ENCODE data around the gene SLC6A3. TPM values are rescaled to one million over a fixed set of nuclear protein-coding genes. Genes with fewer than 3 reads are reported as not detected.

Gene SLC6A3
- total and polyA plus RNA-seq, 2 of the 13 experiments (the other 11 are each of a cell fraction or from before 2014, with no cell fraction given) = 0.01 TPM; not detected in 1

DNA sequence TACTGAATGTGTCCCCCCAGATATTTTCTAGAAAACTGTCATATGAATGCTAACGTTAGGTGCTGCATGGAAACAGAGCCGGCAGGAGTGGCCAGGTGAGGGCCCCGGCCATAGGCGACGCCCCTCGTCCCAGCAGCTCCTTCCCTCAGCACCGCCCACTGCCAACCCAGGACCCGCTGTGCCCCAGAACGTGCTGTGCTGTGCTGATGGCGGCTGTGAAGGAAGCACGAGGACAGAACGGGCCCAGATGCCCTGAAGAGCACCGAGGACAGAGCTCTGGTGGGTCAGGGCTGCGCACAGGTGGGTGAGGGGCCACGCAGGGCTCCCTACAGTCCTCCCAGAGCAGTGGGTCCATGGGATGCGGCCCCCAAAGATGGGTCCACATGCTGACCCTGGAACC, 48.2 kb upstream of the SLC6A3 start:
- no peaks in the 10 kb centered on the region for H3K9me3 ChIP-seq (ENCODE audit: low read length)
- no peak overlapping the region for H3K9ac ChIP-seq (ENCODE audit: insufficient read depth, low read depth, low read length)
- in situ Hi-C loops (cut with HindIII; ENCODE audit: extremely low pct_ligation_motif_present, low pct_unique_long_range_greater_than_20kb) = no loop called here
- BruUV-seq (replicated peaks) = no TSS peak
- H3K36me3 ChIP-seq (replicated peaks in 1 of 2; ENCODE audit: control insufficient read depth in 1 of 2, insufficient read depth in 2 of 2, low read length in 2 of 2) = peaks cover 44 to 82% of the 10 kb centered on the region in 2 experiments; a peak in 4 of 5 replicates
- peaks cover 3% of the 10 kb centered on the region for H3K79me2 ChIP-seq (ENCODE audit: insufficient read depth, low read length)
- ChIA-PET CTCF (ENCODE audit: low intra/inter-chr PET ratio, low total read pairs) (no interaction called here), POLR2A (no interaction called here)
- ATAC-seq (no peak), DNase-seq (ENCODE audit: low spot score) (no peak), FAIRE-seq (no peak)
- no peaks in the 10 kb centered on the region for H3K27me3 ChIP-seq (ENCODE audit: control insufficient read depth in 1 of 2, insufficient read depth in 2 of 2, low read length in 2 of 2)
- H3K4me2 ChIP-seq (ENCODE audit: low read depth, low read length) = no peak overlapping the region
- H4K20me1 ChIP-seq (ENCODE audit: insufficient read depth, low read length) = peaks cover 8% of the 10 kb centered on the region; the same call in 1 of the 2 replicates
- 97% methylated on average over 9 of the region's 16 CpGs for WGBS (ENCODE audit: low lambda C conversion rate)
- no peaks in the 10 kb centered on the region for H3K4me1 ChIP-seq (ENCODE audit: insufficient read depth, low read length)
- H3K4me3 ChIP-seq (replicated peaks in 1 of 3; ENCODE audit: insufficient read depth in 1 of 3, low read depth in 2 of 3, low read length in 3 of 3) = no peak overlapping the region
- intact Hi-C loops (cut with micrococcal nuclease; ENCODE audit: unreplicated experiment) = no loop called here
- no peak overlapping the region for H3K27ac ChIP-seq (ENCODE audit: extremely low read length, insufficient read depth, low read length)
- H2AFZ ChIP-seq (ENCODE audit: low read length) = no peak overlapping the region
- TF ChIP-seq, protein P1, sequence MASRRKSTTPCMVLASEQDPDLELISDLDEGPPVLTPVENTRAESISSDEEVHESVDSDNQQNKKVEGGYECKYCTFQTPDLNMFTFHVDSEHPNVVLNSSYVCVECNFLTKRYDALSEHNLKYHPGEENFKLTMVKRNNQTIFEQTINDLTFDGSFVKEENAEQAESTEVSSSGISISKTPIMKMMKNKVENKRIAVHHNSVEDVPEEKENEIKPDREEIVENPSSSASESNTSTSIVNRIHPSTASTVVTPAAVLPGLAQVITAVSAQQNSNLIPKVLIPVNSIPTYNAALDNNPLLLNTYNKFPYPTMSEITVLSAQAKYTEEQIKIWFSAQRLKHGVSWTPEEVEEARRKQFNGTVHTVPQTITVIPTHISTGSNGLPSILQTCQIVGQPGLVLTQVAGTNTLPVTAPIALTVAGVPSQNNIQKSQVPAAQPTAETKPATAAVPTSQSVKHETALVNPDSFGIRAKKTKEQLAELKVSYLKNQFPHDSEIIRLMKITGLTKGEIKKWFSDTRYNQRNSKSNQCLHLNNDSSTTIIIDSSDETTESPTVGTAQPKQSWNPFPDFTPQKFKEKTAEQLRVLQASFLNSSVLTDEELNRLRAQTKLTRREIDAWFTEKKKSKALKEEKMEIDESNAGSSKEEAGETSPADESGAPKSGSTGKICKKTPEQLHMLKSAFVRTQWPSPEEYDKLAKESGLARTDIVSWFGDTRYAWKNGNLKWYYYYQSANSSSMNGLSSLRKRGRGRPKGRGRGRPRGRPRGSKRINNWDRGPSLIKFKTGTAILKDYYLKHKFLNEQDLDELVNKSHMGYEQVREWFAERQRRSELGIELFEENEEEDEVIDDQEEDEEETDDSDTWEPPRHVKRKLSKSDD (CRISPR knock-in tag; IDR thresholded peaks at IDR 0.05; ENCODE audit: low read depth) = no peak
- TF ChIP-seq TOE1 (CRISPR knock-in tag; IDR thresholded peaks at IDR 0.05) = no peak
- no peak for TF ChIP-seq NFATC3 (CRISPR knock-in tag; IDR thresholded peaks at IDR 0.05)
- TF ChIP-seq, protein P2, sequence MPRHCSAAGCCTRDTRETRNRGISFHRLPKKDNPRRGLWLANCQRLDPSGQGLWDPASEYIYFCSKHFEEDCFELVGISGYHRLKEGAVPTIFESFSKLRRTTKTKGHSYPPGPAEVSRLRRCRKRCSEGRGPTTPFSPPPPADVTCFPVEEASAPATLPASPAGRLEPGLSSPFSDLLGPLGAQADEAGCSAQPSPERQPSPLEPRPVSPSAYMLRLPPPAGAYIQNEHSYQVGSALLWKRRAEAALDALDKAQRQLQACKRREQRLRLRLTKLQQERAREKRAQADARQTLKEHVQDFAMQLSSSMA (CRISPR knock-in tag; IDR thresholded peaks at IDR 0.05) = no peak
- TF ChIP-seq, protein P3, sequence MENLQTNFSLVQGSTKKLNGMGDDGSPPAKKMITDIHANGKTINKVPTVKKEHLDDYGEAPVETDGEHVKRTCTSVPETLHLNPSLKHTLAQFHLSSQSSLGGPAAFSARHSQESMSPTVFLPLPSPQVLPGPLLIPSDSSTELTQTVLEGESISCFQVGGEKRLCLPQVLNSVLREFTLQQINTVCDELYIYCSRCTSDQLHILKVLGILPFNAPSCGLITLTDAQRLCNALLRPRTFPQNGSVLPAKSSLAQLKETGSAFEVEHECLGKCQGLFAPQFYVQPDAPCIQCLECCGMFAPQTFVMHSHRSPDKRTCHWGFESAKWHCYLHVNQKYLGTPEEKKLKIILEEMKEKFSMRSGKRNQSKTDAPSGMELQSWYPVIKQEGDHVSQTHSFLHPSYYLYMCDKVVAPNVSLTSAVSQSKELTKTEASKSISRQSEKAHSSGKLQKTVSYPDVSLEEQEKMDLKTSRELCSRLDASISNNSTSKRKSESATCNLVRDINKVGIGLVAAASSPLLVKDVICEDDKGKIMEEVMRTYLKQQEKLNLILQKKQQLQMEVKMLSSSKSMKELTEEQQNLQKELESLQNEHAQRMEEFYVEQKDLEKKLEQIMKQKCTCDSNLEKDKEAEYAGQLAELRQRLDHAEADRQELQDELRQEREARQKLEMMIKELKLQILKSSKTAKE (CRISPR knock-in tag; IDR thresholded peaks at IDR 0.05; ENCODE audit: borderline replicate concordance) = no peak
- no peak for TF ChIP-seq ZFP1 (CRISPR knock-in tag; IDR thresholded peaks at IDR 0.05)
- no peak for TF ChIP-seq ZNF160 (CRISPR knock-in tag; IDR thresholded peaks at IDR 0.05)
- no peak for TF ChIP-seq ZNF761 (CRISPR knock-in tag; conservative IDR thresholded peaks at IDR 0.05)
- no peak for TF ChIP-seq SRSF4 (IDR thresholded peaks at IDR 0.05; ENCODE audit: low read depth, low read length, poor library complexity, severe bottlenecking)
- TF ChIP-seq PAWR (CRISPR knock-in tag; IDR thresholded peaks at IDR 0.05; ENCODE audit: borderline replicate concordance) = no peak
- TF ChIP-seq, protein P4, sequence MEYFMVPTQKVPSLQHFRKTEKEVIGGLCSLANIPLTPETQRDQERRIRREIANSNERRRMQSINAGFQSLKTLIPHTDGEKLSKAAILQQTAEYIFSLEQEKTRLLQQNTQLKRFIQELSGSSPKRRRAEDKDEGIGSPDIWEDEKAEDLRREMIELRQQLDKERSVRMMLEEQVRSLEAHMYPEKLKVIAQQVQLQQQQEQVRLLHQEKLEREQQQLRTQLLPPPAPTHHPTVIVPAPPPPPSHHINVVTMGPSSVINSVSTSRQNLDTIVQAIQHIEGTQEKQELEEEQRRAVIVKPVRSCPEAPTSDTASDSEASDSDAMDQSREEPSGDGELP (IDR thresholded peaks at IDR 0.05; ENCODE audit: borderline replicate concordance, low read depth) = no peak
- TF ChIP-seq ZSCAN25 (CRISPR knock-in tag; IDR thresholded peaks at IDR 0.05) = no peak
- no peak for TF ChIP-seq ATRX (CRISPR knock-in tag; IDR thresholded peaks at IDR 0.05; ENCODE audit: borderline replicate concordance)
- TF ChIP-seq, protein P5, sequence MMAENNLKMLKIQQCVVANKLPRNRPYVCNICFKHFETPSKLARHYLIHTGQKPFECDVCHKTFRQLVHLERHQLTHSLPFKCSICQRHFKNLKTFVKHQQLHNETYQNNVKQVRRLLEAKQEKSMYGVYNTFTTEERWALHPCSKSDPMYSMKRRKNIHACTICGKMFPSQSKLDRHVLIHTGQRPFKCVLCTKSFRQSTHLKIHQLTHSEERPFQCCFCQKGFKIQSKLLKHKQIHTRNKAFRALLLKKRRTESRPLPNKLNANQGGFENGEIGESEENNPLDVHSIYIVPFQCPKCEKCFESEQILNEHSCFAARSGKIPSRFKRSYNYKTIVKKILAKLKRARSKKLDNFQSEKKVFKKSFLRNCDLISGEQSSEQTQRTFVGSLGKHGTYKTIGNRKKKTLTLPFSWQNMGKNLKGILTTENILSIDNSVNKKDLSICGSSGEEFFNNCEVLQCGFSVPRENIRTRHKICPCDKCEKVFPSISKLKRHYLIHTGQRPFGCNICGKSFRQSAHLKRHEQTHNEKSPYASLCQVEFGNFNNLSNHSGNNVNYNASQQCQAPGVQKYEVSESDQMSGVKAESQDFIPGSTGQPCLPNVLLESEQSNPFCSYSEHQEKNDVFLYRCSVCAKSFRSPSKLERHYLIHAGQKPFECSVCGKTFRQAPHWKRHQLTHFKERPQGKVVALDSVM (CRISPR knock-in tag; IDR thresholded peaks at IDR 0.05) = no peak
